ENCODE data around the gene ARHGAP26. TPM values are rescaled to one million over a fixed set of nuclear protein-coding genes. Genes with fewer than 3 reads are reported as not detected.
A peak's percentile ranks its signal among the peaks of the same experiment; 100 is the strongest.

ARHGAP26 gene
- total and polyA plus RNA-seq, 7 donors = 5.4 to 25.5 (median 19.1) TPM

DNA sequence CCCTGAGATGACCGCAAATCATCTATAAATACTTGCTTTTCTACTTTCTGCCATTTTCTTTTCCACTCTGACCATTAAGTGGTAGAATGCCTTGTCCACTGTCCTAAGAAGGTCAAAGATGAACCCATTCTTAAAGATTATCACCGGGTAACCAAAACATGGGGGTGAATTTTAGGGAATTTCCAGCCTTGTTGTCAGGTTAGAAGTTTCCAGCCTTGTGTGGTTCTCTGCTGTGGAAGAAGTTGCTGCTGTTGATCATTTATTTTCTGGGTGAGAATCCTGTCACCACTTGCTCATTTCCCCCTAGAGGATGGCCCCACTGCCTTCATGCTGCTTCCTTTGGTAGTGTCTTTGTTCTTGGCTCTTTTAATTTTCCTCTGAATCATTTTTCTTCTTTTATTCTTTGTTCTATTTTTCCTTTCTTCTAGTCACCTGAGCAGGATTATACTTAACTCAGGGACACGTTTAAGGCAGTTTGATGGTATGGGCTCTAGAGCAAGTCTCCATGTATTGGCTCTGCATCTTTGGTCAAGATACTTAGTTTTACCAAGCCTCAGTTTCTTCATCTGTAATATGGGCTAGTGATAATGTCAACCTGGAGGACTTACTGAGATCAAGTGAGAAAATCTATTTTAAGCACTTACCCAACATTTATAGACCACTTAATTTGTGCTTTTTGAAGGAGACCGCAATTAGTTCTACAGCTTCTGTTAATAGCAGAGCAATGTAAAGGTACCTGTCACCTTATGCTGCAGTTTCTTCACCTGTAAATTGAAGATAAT, 266.2 kb downstream of the ARHGAP26 start:
- no peaks in the 10 kb centered on the region for H3K36me3 ChIP-seq
- 89 to 93% methylated on average over 4 of the region's 4 CpGs for WGBS, 2 donors
- DNase-seq = no peak
- H3K27me3 ChIP-seq = no peaks in the 10 kb centered on the region
- no peak overlapping the region for H3K27ac ChIP-seq
- H3K4me3 ChIP-seq = no peak overlapping the region
- TF ChIP-seq, protein P1, sequence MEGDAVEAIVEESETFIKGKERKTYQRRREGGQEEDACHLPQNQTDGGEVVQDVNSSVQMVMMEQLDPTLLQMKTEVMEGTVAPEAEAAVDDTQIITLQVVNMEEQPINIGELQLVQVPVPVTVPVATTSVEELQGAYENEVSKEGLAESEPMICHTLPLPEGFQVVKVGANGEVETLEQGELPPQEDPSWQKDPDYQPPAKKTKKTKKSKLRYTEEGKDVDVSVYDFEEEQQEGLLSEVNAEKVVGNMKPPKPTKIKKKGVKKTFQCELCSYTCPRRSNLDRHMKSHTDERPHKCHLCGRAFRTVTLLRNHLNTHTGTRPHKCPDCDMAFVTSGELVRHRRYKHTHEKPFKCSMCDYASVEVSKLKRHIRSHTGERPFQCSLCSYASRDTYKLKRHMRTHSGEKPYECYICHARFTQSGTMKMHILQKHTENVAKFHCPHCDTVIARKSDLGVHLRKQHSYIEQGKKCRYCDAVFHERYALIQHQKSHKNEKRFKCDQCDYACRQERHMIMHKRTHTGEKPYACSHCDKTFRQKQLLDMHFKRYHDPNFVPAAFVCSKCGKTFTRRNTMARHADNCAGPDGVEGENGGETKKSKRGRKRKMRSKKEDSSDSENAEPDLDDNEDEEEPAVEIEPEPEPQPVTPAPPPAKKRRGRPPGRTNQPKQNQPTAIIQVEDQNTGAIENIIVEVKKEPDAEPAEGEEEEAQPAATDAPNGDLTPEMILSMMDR (IDR thresholded peaks at IDR 0.05) = no peak
- no peak for TF ChIP-seq POLR2A (IDR thresholded peaks at IDR 0.05)
- no peak for TF ChIP-seq POLR2AphosphoS5 (IDR thresholded peaks at IDR 0.05)
- no peak for TF ChIP-seq EP300 (IDR thresholded peaks at IDR 0.05)
- no peaks in the 10 kb centered on the region for H3K9me3 ChIP-seq
- peaks cover 0 to 9% (median 4%) of the 10 kb centered on the region in 4 donors for H3K4me1 ChIP-seq
- intact Hi-C loops (cut with DNase I) = no loop called here

DNA sequence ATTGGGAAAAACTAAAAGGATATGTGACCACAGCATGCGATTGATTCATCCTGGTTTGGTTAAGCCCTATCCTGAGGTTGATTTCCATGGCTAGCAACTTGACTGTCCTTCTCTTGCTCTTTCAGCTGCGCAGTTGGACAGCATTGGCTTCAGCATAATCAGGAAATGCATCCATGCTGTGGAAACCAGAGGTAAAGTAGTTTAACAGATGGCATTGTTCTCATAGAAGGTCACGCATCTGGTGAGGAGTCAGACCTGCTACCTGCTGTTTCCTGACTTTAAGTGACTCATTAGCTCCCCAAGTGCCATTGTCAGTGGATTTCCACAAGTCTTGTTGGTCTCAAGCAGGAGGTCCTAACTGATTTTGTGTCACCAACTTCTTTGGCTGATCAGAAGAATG, 266.9 kb downstream of the ARHGAP26 start:
- H3K9me3 ChIP-seq = no peaks in the 10 kb centered on the region

DNA sequence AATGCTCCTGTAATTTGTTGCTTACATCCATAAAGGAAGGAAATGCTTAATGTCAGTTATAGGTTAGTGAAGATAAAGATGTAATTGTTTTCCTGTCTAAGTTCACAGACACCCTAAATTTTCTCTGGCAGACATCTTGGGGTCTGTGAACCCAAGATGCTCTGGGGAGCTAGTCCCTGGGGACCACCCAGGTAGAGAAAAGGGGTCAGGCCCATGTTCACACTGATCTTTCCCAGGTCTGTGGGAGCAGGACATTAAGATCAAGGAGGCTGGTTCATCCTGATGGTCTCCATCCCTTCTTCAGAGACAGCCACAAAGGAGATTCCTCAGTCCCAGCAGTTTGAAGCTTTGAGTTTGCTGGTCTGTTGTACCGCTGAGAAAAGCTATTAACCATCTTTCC, 267.5 kb downstream of the ARHGAP26 start:
- WGBS, 2 donors = 87 to 92% methylated on average over 1 of the region's 1 CpG
- Histone ChIP-seq H3K4me3 (no peak overlapping the region), H3K27ac (no peak overlapping the region), H3K36me3 (no peaks in the 10 kb centered on the region), H3K27me3 (no peaks in the 10 kb centered on the region), H3K9me3 (no peaks in the 10 kb centered on the region), H3K4me1 (peaks cover 0 to 9% (median 4%) of the 10 kb centered on the region in 4 donors)
- no peak for TF ChIP-seq EP300 (IDR thresholded peaks at IDR 0.05)
- TF ChIP-seq, protein P1 (IDR thresholded peaks at IDR 0.05) = no peak
- no peak for TF ChIP-seq POLR2AphosphoS5 (IDR thresholded peaks at IDR 0.05)
- no peak for TF ChIP-seq POLR2A (IDR thresholded peaks at IDR 0.05)
- intact Hi-C loops (cut with DNase I) = no loop called here
- DNase-seq = no peak

More for the DNA sequence above, 266.9 kb downstream of the ARHGAP26 start:
- no peak for DNase-seq
- Histone ChIP-seq H3K4me3 (no peak overlapping the region), H3K36me3 (no peaks in the 10 kb centered on the region), H3K27me3 (no peaks in the 10 kb centered on the region), H3K4me1 (peaks cover 0 to 9% (median 4%) of the 10 kb centered on the region in 4 donors), H3K27ac (no peak overlapping the region)
- intact Hi-C loops (cut with DNase I) = no loop called here
- 91 to 97% methylated on average over 3 of the region's 3 CpGs for WGBS, 2 donors
- TF ChIP-seq POLR2AphosphoS5 (IDR thresholded peaks at IDR 0.05) (peak in 2 of 4 donors; percentile 15 to 35), POLR2A (IDR thresholded peaks at IDR 0.05) (no peak), EP300 (IDR thresholded peaks at IDR 0.05) (no peak)
- TF ChIP-seq, protein P1 (IDR thresholded peaks at IDR 0.05) = no peak

DNA sequence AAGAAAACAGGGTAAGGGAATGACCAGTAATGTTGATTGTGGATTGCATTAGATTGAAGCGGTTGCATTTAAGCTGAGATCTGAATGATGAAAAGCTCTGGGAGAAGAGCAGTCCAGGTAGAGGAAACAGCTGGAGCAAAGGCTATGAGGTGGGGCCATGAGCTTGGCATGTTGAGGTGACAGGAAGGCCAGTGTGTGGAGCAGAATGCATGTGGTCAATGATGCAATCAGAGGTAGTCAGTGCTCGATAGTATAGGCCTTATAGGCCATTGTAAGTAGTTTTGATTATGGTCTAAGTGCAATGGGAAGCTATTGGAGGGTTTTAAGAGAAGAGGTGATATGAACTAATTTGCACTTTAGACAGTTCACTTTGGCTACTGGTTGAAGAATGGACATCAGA, 270.4 kb downstream of the ARHGAP26 start:
- Histone ChIP-seq H3K4me1 (no peaks in the 10 kb centered on the region), H3K4me3 (no peak overlapping the region), H3K27ac (no peak overlapping the region), H3K27me3 (no peaks in the 10 kb centered on the region), H3K36me3 (no peaks in the 10 kb centered on the region), H3K9me3 (no peaks in the 10 kb centered on the region)
- 85 to 91% methylated on average over 2 of the region's 2 CpGs for WGBS, 2 donors
- no peak for DNase-seq
- TF ChIP-seq, protein P1 (IDR thresholded peaks at IDR 0.05) = no peak
- no peak for TF ChIP-seq EP300 (IDR thresholded peaks at IDR 0.05)
- TF ChIP-seq POLR2AphosphoS5 (IDR thresholded peaks at IDR 0.05) = no peak
- intact Hi-C loops (cut with DNase I) = no loop called here

Data from sigmoid colon (tissue), 7 donors.